NK-92 treated with Interleukin-12 subunit alpha and Interleukin-12 subunit beta, amount 100 ng/mL, for 24 hours (cell line): ENCODE measurements around the gene G3BP1.
"Not testable (repeated sequence)": the region's sequence is repeated elsewhere in the genome, so short reads cannot be mapped to it uniquely, and the experiment has no call there.

ENCODE experiments used
- DNase-seq: peaks from one replicate; lab custom pipeline; 2025; lab: John Stamatoyannopoulos, UW

The G3BP1 gene

GRCh38 chr5:151771259-151772028 is at the start of gene G3BP1:
Gene G3BP1 (plus strand): TSS chr5:151771954. CDS start chr5:151786621, 14,667 bp downstream.
- DNase-seq = peak; percentile 99

- DNase-seq = no peak
These were observed 49.2 kb upstream of the G3BP1 start for GRCh38 chr5:151722546-151722945.

GRCh38 chr5:151724360-151724759 is 47.4 kb upstream of the G3BP1 start:
- no peak for DNase-seq

- not testable (repeated sequence) for DNase-seq
These were observed 42.2 kb upstream of the G3BP1 start for GRCh38 chr5:151729597-151729996.

GRCh38 chr5:151730381-151730780 is 41.4 kb upstream of the G3BP1 start:
- no peak for DNase-seq

GRCh38 chr5:151733358-151734063 is 38.2 kb upstream of the G3BP1 start:
- no peak for DNase-seq

- DNase-seq = no peak
These were observed 37.7 kb upstream of the G3BP1 start for GRCh38 chr5:151734064-151734408.

- DNase-seq = no peak
These were observed 36.1 kb upstream of the G3BP1 start for GRCh38 chr5:151735646-151736045.

- DNase-seq = no peak
These were observed 34.3 kb upstream of the G3BP1 start for GRCh38 chr5:151737431-151737830.

GRCh38 chr5:151738125-151738848 is 33.5 kb upstream of the G3BP1 start:
- DNase-seq = no peak

GRCh38 chr5:151739395-151739794 is 32.4 kb upstream of the G3BP1 start:
- no peak for DNase-seq

- no peak for DNase-seq
These were observed 31.8 kb upstream of the G3BP1 start for GRCh38 chr5:151739939-151740335.

- DNase-seq = no peak
These were observed 31.3 kb upstream of the G3BP1 start for GRCh38 chr5:151740336-151740942.

GRCh38 chr5:151740958-151741373 is 30.8 kb upstream of the G3BP1 start:
- DNase-seq = no peak

GRCh38 chr5:151741678-151742423 is 29.9 kb upstream of the G3BP1 start:
- DNase-seq = no peak

- no peak for DNase-seq
These were observed 28.9 kb upstream of the G3BP1 start for GRCh38 chr5:151742870-151743294.

- DNase-seq = no peak
These were observed 28.2 kb upstream of the G3BP1 start for GRCh38 chr5:151743530-151743929.

- DNase-seq = peak; percentile 51
These were observed 26.6 kb upstream of the G3BP1 start for GRCh38 chr5:151745071-151745705.

GRCh38 chr5:151750121-151750520 is 21.6 kb upstream of the G3BP1 start:
- no peak for DNase-seq

- DNase-seq = no peak
These were observed 20.7 kb upstream of the G3BP1 start for GRCh38 chr5:151751091-151751490.

GRCh38 chr5:151751593-151751992 is 20.2 kb upstream of the G3BP1 start:
- DNase-seq = no peak
